Femur (tissue), 1 donor: ENCODE measurements around the gene CFAP77.

Experiments
- DNase-seq: peaks from one replicate; pipeline ENCODE4 v3.0.0-alpha.2; 2017

Gene CFAP77

GRCh38 chr9:132520612-132521011, 110.6 kb downstream of the CFAP77 start:
- no peak for DNase-seq

GRCh38 chr9:132525308-132526023, 115.5 kb downstream of the CFAP77 start:
- no peak for DNase-seq

GRCh38 chr9:132531195-132531594, 121.2 kb downstream of the CFAP77 start:
- no peak for DNase-seq

- DNase-seq: no peak
Observed at GRCh38 chr9:132531710-132532570, 121.9 kb downstream of the CFAP77 start.

- no peak for DNase-seq
Observed at GRCh38 chr9:132534832-132535231, 124.8 kb downstream of the CFAP77 start.

- DNase-seq: no peak
Observed at GRCh38 chr9:132536124-132536523, 126.1 kb downstream of the CFAP77 start.

- no peak for DNase-seq
Observed at GRCh38 chr9:132537352-132537751, 127.3 kb downstream of the CFAP77 start.

GRCh38 chr9:132538071-132538470, 128.1 kb downstream of the CFAP77 start:
- DNase-seq: no peak

GRCh38 chr9:132539096-132539495, 129.1 kb downstream of the CFAP77 start:
- no peak for DNase-seq

GRCh38 chr9:132541051-132541450, 131.0 kb downstream of the CFAP77 start:
- DNase-seq: no peak

- no peak for DNase-seq
Observed at GRCh38 chr9:132541870-132542830, 132.1 kb downstream of the CFAP77 start.

GRCh38 chr9:132543251-132543650, 133.2 kb downstream of the CFAP77 start:
- DNase-seq: no peak

GRCh38 chr9:132543960-132544359, 133.9 kb downstream of the CFAP77 start:
- DNase-seq: no peak

GRCh38 chr9:132545578-132545977, 135.6 kb downstream of the CFAP77 start:
- no peak for DNase-seq

GRCh38 chr9:132546148-132547051, 136.4 kb downstream of the CFAP77 start:
- peak; percentile 52 for DNase-seq

- no peak for DNase-seq
Observed at GRCh38 chr9:132547052-132547431, 137.0 kb downstream of the CFAP77 start.

GRCh38 chr9:132547436-132547835, 137.4 kb downstream of the CFAP77 start:
- DNase-seq: no peak

- no peak for DNase-seq
Observed at GRCh38 chr9:132547976-132548730, 138.1 kb downstream of the CFAP77 start.

GRCh38 chr9:132548751-132549640, 139.0 kb downstream of the CFAP77 start:
- no peak for DNase-seq

- DNase-seq: no peak
Observed at GRCh38 chr9:132551556-132551955, 141.5 kb downstream of the CFAP77 start.
